ENCODE data around the gene PTPRD. TPM values are rescaled to one million over a fixed set of nuclear protein-coding genes. Genes with fewer than 3 reads are reported as not detected.
"Not testable (repeated sequence)": the region's sequence is repeated elsewhere in the genome, so short reads cannot be mapped to it uniquely, and the experiment has no call there.

Gene PTPRD
- total RNA-seq, 1 donor from 2014 or later: 5.7 TPM

- Mint-ChIP-seq H3K9me3 (ENCODE audit: low read depth) (no peaks in the 10 kb centered on the region), H3K4me3 (ENCODE audit: unreplicated experiment) (no peak overlapping the region), H3K27ac (ENCODE audit: unreplicated experiment) (no peak overlapping the region), H3K4me1 (ENCODE audit: low read depth) (peaks cover 3% of the 10 kb centered on the region), H3K36me3 (ENCODE audit: low read depth) (no peaks in the 10 kb centered on the region), H3K27me3 (ENCODE audit: low read depth) (peaks cover 6% of the 10 kb centered on the region)
- TF ChIP-seq CTCF (IDR thresholded peaks at IDR 0.05): no peak
- DNase-seq (ENCODE audit: low spot score): no peak
These were observed 1905.8 kb downstream of the PTPRD start for GRCh38 chr9:8706998-8707397.

GRCh38 chr9:8706531-8706930, 1906.3 kb downstream of the PTPRD start:
- H3K27me3 Mint-ChIP-seq (ENCODE audit: low read depth): peaks cover 6% of the 10 kb centered on the region
- no peak for DNase-seq (ENCODE audit: low spot score)
- no peak overlapping the region for H3K27ac Mint-ChIP-seq (ENCODE audit: unreplicated experiment)
- H3K9me3 Mint-ChIP-seq (ENCODE audit: low read depth): no peaks in the 10 kb centered on the region
- TF ChIP-seq CTCF (IDR thresholded peaks at IDR 0.05): no peak
- H3K4me1 Mint-ChIP-seq (ENCODE audit: low read depth): peaks cover 7% of the 10 kb centered on the region
- H3K36me3 Mint-ChIP-seq (ENCODE audit: low read depth): no peaks in the 10 kb centered on the region
- no peak overlapping the region for H3K4me3 Mint-ChIP-seq (ENCODE audit: unreplicated experiment)

GRCh38 chr9:8705861-8706260, 1906.9 kb downstream of the PTPRD start:
- TF ChIP-seq CTCF (IDR thresholded peaks at IDR 0.05): no peak
- no peak overlapping the region for H3K27ac Mint-ChIP-seq (ENCODE audit: unreplicated experiment)
- DNase-seq (ENCODE audit: low spot score): no peak
- peaks cover 6% of the 10 kb centered on the region for H3K27me3 Mint-ChIP-seq (ENCODE audit: low read depth)
- H3K36me3 Mint-ChIP-seq (ENCODE audit: low read depth): no peaks in the 10 kb centered on the region
- no peaks in the 10 kb centered on the region for H3K9me3 Mint-ChIP-seq (ENCODE audit: low read depth)
- H3K4me3 Mint-ChIP-seq (ENCODE audit: unreplicated experiment): no peak overlapping the region
- peaks cover 7% of the 10 kb centered on the region for H3K4me1 Mint-ChIP-seq (ENCODE audit: low read depth)

GRCh38 chr9:8703904-8704303, 1908.9 kb downstream of the PTPRD start:
- no peaks in the 10 kb centered on the region for H3K36me3 Mint-ChIP-seq (ENCODE audit: low read depth)
- H3K4me1 Mint-ChIP-seq (ENCODE audit: low read depth): peaks cover 7% of the 10 kb centered on the region
- peaks cover 6% of the 10 kb centered on the region for H3K27me3 Mint-ChIP-seq (ENCODE audit: low read depth)
- no peak for DNase-seq (ENCODE audit: low spot score)
- no peak for TF ChIP-seq CTCF (IDR thresholded peaks at IDR 0.05)
- no peak overlapping the region for H3K27ac Mint-ChIP-seq (ENCODE audit: unreplicated experiment)
- no peak overlapping the region for H3K4me3 Mint-ChIP-seq (ENCODE audit: unreplicated experiment)
- no peaks in the 10 kb centered on the region for H3K9me3 Mint-ChIP-seq (ENCODE audit: low read depth)

- Mint-ChIP-seq H3K4me1 (ENCODE audit: low read depth) (peaks cover 7% of the 10 kb centered on the region), H3K4me3 (ENCODE audit: unreplicated experiment) (no peak overlapping the region), H3K9me3 (ENCODE audit: low read depth) (no peaks in the 10 kb centered on the region), H3K36me3 (ENCODE audit: low read depth) (no peaks in the 10 kb centered on the region), H3K27ac (ENCODE audit: unreplicated experiment) (no peak overlapping the region), H3K27me3 (ENCODE audit: low read depth) (peaks cover 6% of the 10 kb centered on the region)
- TF ChIP-seq CTCF (IDR thresholded peaks at IDR 0.05): no peak
- no peak for DNase-seq (ENCODE audit: low spot score)
These were observed 1910.9 kb downstream of the PTPRD start for GRCh38 chr9:8701904-8702303.

- not testable (repeated sequence) for H3K4me1 Mint-ChIP-seq (ENCODE audit: low read depth); H3K9me3 Mint-ChIP-seq (ENCODE audit: low read depth); DNase-seq (ENCODE audit: low spot score); H3K27ac Mint-ChIP-seq (ENCODE audit: unreplicated experiment); H3K27me3 Mint-ChIP-seq (ENCODE audit: low read depth); H3K36me3 Mint-ChIP-seq (ENCODE audit: low read depth); H3K4me3 Mint-ChIP-seq (ENCODE audit: unreplicated experiment)
These were observed 1915.2 kb downstream of the PTPRD start for GRCh38 chr9:8697565-8697964.

Measured in chondrocyte (in vitro differentiated cells).